ENCODE results near the gene LRRC8B.

Gene LRRC8B

DNA sequence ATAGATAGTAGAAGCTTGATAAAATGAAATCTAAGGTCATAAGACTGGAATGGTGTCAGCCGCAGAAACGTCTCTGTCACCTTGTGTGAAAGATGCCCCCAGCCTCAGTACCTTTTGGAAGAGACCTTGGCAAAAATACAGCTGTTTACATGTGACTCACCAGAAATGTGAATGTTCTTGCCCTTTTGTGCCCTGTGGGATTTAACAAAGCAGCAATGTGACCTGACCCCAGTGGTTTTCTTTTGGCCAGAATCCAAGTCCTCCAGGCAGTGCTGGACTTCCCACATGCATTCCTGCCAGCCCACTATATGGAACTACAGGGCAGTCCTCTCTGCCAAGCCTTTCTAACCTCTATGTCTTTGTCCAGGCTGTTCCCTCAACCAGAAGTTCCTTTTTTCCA is 81.1 kb downstream of the LRRC8B start:
- no peak for FAIRE-seq
- no peak for DNase-seq (ENCODE audit: insufficient read length, low spot score)

GRCh38 chr1:89606227-89606980 is 81.8 kb downstream of the LRRC8B start:
- FAIRE-seq, result no peak

GRCh38 chr1:89607156-89607555 is 82.5 kb downstream of the LRRC8B start:
- no peak for FAIRE-seq

More at GRCh38 chr1:89606227-89606980, 81.8 kb downstream of the LRRC8B start:
- no peak for DNase-seq (ENCODE audit: insufficient read length, low spot score)

DNA sequence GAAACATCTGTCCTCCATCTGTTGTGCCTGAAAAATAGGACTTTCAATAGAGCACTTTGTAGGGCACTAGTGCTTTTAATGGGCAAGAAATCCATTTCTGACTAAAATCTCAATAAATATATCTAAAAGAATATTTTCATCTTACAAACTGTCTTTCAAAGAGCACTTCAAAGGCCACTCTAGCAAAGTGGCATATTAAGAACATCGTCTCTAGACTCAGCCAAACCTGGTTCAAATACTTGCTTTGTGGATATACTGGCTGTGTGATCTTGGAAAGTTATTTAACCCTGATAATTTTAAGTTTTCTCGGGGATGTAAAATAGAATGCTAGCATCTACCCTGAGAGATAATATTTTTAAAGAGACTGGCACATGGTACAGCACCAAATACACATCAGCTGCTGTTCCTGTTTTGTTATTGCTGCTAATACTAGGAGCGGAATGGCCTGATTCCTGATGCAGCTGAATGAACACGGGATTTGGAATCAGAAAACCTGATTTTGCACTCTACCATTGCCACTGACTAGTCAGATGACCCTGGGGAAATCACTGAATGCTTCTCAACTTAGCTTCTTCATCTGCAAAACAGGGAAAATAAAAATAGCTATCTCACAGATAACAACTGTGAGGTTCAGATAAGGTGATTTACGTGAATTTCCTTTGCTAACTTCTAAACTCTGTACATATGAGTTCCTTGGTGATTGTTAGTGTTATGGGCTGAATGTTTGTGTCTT is 83.1 kb downstream of the LRRC8B start:
- FAIRE-seq (no peak), DNase-seq (ENCODE audit: insufficient read length, low spot score) (no peak)

More at GRCh38 chr1:89607156-89607555, 82.5 kb downstream of the LRRC8B start:
- DNase-seq (ENCODE audit: insufficient read length, low spot score), result no peak

DNA sequence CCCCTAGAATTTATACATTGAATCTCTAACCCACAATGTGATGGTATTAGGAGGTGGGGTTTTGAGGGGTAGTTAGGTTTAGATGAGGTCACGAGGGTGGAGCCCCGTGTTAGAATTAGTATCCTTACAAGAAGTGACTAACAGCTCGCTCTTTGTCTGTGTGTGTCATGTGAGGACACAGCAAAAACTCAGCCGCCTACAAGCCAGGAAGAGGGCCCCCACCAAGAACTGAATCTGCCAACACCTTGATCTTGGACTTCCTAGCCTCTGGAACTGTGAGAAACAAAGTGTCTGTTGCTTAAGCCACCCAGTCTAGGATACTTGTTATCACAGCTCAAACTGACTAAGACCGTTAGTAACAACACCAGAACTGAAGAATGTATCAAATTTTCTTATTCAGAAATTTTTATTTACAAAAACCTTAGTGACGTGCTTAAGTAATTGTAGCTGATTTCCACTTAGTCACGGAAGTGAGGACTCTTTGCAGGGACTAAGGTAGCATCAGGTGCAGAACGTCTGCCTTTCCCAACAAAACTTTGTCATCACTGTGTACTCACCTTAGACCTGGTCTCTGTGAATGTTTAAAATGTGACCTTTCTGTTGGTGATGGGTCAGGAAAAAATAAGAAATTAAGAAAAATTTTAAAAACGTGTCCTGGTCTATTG is 83.8 kb downstream of the LRRC8B start:
- DNase-seq (ENCODE audit: insufficient read length, low spot score) (no peak), FAIRE-seq (no peak)

DNA sequence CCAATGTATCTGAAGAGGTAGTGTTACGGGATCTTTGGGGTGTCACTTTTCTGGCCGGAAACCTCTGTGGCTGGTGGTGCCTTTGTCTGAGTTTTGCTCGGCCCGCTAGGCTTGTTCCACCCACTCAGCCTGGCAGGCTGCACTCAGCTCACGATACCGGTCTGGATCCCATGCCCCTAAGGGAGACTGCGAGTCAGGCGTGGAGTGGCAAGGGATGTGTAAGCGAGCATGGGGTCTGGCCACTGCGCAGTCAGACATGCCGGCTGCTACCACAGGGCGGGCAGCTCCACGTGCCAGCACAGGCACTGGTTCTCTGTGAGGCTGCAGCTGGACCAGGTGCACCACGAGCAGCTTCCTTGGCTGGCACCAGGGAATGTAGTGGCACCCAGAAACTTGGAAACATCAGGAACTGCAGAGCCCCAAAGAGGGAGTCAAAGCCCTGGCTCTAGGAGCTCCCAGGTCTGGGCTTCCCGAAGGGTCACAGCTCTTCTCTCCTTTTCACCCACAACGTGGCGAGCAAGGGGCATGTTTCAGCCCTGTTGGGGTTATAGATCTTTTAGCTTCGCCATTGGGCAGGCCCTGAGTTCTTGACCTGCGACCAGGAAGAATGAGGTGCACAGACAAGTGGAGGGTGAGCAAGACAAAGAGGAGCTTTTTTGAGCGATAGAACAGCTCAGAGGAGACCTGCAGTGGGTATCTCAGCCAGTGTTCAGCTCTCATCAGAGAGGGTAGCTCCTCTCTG is 84.5 kb downstream of the LRRC8B start:
- DNase-seq (ENCODE audit: insufficient read length, low spot score) (no peak), FAIRE-seq (no peak)

DNA sequence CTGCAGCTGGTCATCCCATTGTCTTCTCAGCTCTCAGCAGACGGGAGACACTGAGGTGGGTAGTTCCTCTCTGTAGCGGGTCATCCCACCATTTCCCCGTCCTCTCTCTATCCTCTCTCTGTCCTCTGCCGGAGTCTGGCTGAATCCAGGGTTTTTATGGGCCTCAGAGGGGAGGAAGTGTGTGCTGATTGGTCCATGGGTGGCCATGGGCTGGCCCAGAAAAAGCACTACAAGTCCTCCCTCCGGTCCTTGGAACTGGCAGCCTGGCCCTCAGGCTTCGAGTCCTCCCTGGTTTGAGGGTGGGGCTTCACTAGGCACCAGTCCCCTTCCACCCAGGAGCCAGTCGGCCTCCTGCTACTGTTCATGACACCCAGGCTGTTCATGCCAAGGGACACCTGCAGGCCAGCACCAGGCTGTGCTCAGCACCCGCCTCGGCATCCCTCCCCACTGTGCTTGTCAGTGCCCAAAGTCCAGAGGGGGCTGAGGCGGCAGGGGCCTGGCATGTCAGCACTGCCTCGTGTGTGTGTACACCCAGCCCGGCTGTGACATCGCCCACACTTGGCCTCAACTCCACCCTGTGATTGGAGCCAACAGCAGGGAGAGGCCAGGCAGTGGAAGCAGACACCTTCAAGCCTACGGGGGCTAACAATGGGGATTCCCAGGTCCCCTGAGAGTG is 85.3 kb downstream of the LRRC8B start:
- FAIRE-seq (no peak), DNase-seq (ENCODE audit: insufficient read length, low spot score) (no peak)

- DNase-seq (ENCODE audit: insufficient read length, low spot score) (no peak), FAIRE-seq (no peak)
These were observed 85.9 kb downstream of the LRRC8B start for GRCh38 chr1:89610457-89611011.

- FAIRE-seq, result peak; percentile 91
These were observed 87.1 kb downstream of the LRRC8B start for GRCh38 chr1:89611721-89612120.

DNA sequence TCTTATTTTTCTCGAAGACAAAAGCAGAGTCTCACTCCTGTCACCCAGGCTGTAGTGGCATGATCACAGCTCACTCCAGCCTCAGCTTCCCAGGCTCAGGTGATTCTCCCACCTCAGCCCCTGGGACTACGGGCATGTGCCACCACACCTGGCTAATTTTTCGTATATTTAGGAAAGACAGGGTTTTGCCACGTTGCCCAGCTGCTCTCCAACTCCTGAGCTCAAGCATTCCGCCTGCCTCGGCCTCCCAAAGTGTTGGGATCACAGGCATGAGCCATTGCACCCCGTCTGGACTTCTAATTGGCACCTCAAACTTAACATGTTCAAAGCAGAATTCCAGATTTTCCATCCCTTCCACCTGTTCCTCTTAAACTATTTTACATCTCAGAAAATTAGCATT is 89.3 kb downstream of the LRRC8B start:
- no peak for DNase-seq (ENCODE audit: insufficient read length, low spot score)
- no peak for FAIRE-seq

More at GRCh38 chr1:89611721-89612120, 87.1 kb downstream of the LRRC8B start:
- peak; percentile 36 for DNase-seq (ENCODE audit: insufficient read length, low spot score)

- no peak for DNase-seq (ENCODE audit: insufficient read length, low spot score)
These were observed 91.3 kb downstream of the LRRC8B start for GRCh38 chr1:89615676-89616598.

DNA sequence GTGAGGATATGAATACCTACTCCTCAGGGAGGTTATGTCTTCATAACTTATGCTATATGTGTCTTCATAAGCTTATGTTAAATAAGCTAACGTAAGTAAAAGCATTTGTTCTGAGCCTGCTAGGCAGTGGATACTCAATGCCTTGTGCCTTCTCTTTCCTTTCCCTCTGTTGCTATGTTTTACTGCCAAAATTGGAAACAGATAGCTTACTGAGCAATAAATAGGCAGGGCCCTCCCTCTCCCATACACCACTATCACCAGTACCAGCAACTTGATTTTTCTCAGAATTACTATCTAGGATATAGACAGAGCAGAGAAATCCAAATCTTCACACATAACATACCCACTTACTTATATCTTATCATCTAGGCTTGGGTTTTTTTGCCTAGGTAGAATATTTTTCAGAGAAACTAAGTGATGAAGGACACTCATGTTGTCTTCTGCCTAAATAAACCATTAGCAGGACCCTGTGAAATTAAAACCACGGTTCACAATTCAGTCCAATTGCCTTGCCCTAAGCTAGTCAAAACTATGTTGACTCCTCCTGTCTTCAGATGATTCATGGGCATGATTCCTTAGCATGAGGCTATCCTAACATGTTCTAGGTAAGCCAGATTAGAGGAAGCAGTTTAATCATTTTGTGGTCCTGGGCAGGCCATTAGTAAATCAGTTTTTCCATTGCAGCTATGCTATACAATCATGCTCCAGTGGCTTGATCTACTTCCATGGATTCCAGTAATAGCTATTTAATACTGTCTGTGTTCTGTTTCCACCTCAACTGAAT is 92.4 kb downstream of the LRRC8B start:
- no peak for FAIRE-seq

More at GRCh38 chr1:89615676-89616598, 91.3 kb downstream of the LRRC8B start:
- FAIRE-seq, result no peak

GRCh38 chr1:89620664-89621063 is 96.0 kb downstream of the LRRC8B start:
- FAIRE-seq (peak; percentile 79), DNase-seq (ENCODE audit: insufficient read length, low spot score) (no peak)

More for the DNA sequence above, 92.4 kb downstream of the LRRC8B start:
- DNase-seq (ENCODE audit: insufficient read length, low spot score), result no peak

DNA sequence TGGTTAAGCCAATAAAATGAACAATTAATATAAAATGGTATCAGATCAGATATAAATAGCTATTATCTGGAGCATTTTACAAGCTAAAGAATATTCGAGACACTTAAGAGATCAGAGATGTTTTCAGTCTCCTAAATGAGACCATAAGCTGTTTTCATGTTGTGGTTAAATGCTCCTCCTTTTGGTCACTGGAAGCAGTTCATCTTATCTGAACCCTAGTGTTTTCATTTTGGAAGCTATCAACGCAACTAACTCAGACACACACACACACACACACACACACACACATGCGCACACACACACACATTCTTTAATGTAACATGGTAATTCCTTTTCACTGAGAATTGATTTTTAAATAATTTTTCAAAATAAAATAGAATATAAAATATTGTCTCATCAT is 98.3 kb downstream of the LRRC8B start:
- FAIRE-seq (no peak), DNase-seq (ENCODE audit: insufficient read length, low spot score) (no peak)

DNA sequence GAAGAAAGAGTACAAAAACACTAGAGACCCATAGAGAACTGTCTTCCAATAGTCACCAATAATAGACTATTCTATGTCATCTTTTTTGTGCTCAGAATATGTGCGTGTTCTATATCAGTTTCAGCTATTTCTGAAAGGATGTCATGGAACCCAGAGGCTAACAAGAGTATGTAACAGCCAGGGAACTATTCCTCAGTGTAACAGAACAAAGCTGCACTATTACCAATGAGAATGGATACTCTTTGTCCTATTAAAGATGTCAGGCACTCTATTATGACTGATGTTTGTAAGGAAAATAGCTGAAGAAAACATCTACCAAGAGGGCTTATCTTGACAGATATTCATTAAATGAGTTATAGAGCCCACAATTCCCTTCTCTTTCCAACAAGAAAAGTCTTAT is 99.7 kb downstream of the LRRC8B start:
- DNase-seq (ENCODE audit: insufficient read length, low spot score), result no peak
- no peak for FAIRE-seq

GRCh38 chr1:89624715-89625323 is 100.2 kb downstream of the LRRC8B start:
- FAIRE-seq (no peak), DNase-seq (ENCODE audit: insufficient read length, low spot score) (no peak)

GRCh38 chr1:89627596-89627962 is 103.0 kb downstream of the LRRC8B start:
- FAIRE-seq (no peak), DNase-seq (ENCODE audit: insufficient read length, low spot score) (no peak)

DNA sequence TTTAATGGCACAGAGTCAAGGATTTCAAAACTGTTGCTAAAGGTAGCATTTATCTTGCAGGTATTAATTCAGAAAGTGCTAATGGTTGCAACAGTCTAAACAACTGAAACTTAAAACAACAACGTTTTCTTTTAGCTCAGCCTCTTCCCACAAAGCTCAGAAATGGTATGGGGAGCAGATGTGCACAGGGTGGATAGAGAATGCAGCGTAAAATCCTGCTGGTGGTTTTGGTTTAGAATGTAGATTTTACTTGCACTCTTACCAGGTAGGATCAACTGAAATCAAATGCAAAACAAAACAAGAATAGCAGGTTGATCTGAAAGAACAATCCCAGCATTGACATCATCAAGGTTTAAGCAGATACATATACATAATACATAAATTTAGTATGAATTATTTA is 104.5 kb downstream of the LRRC8B start:
- peak; percentile 88 for FAIRE-seq
- DNase-seq (ENCODE audit: insufficient read length, low spot score), result no peak
